Panc1 (cell line): ENCODE measurements around the gene NTMT1. TPM values are rescaled to one million over a fixed set of nuclear protein-coding genes. Genes with fewer than 3 reads are reported as not detected.

Experiments
- ATAC-seq: fragments of 200-7000 bp; cut with Tn5 transposase; 2 replicates; pipeline ENCODE4 v1.9.1; 2020; ENCODE audit warnings: mild to moderate bottlenecking, moderate library complexity
- BruUV-seq: library from RNA; stranded (reverse); fragments of 400-500 nt; replicated peaks from 2 replicates; lab custom pipeline; 2021; lab: Mats Ljungman, UMichigan
- CTCF ChIA-PET: fragments of 300-600 bp; sonication (Branson Sonifier 250); formaldehyde crosslinking; loops from one replicate; lab custom pipeline; 2022; ENCODE audit warnings: antibody characterized with exemption; lab: Charles Lee
- POLR2A ChIA-PET: fragments of 300-600 bp; sonication (Branson Sonifier 250); formaldehyde crosslinking; loops from one replicate; lab custom pipeline; 2022; ENCODE audit warnings: antibody characterized with exemption; lab: Charles Lee
- DNase-seq: peaks from one replicate; pipeline ENCODE4 v3.0.0-alpha.2; 2010; ENCODE audit warnings: low read depth, low spot score
- H3K27ac ChIP-seq: 2 replicates; pipeline ENCODE4 v1.5.1; 2011; ENCODE audit warnings: mild to moderate bottlenecking, low read length, inconsistent platforms
- H3K27me3 ChIP-seq: fragments of 200-500 bp; sonication (Bioruptor generic); 2 replicates; pipeline ENCODE4 v1.6.0; 2014; ENCODE audit warnings: low read length, inconsistent platforms; ENCODE audit not compliant: control insufficient read depth, insufficient read depth
- H3K36me3 ChIP-seq: fragments of 200-500 bp; sonication (Bioruptor generic); 2 replicates; pipeline ENCODE4 v1.5.1; 2014; ENCODE audit warnings: inconsistent platforms, mild to moderate bottlenecking, low read length, moderate library complexity; ENCODE audit not compliant: control insufficient read depth, insufficient read depth
- H3K4me1 ChIP-seq: 2 replicates; pipeline ENCODE4 v1.5.1; 2011; ENCODE audit warnings: inconsistent platforms, mild to moderate bottlenecking, low read length, moderate library complexity; ENCODE audit not compliant: control insufficient read depth, insufficient read depth
- H3K4me3 ChIP-seq, 2 experiments: 2 replicates each; pipeline ENCODE4 v1.5.1; 2011 to 2012; ENCODE audit warnings: low read depth in 2 of 2, low read length in 2 of 2, mild to moderate bottlenecking in 2 of 2, inconsistent platforms in 1 of 2, moderate library complexity in 1 of 2
- H3K9me3 ChIP-seq: fragments of 200-500 bp; sonication (Bioruptor generic); 2 replicates; pipeline ENCODE4 v1.5.1; 2014; ENCODE audit warnings: low read depth, mild to moderate bottlenecking, inconsistent platforms, low read length, moderate library complexity; ENCODE audit not compliant: control insufficient read depth, insufficient read depth
- CTCF ChIP-seq: fragments of 450-650 bp; IDR thresholded peaks from 2 replicates; pipeline ENCODE4 v1.5.1; 2017; ENCODE audit warnings: mild to moderate bottlenecking
- POLR2AphosphoS5 ChIP-seq: IDR thresholded peaks from 2 replicates; pipeline ENCODE4 v1.6.1; 2012; ENCODE audit warnings: mild to moderate bottlenecking, low read depth, low read length, moderate library complexity
- REST ChIP-seq, 2 experiments: IDR thresholded peaks; 2 replicates each; pipeline ENCODE4 v1.6.1; 2011 to 2012; ENCODE audit warnings: low read depth in 2 of 2, control low read depth in 1 of 2, low read length in 1 of 2, mild to moderate bottlenecking in 1 of 2, moderate library complexity in 1 of 2; ENCODE audit not compliant: insufficient read depth in 1 of 2
- SIN3A ChIP-seq: IDR thresholded peaks from 2 replicates; pipeline ENCODE4 v1.6.1; 2012; ENCODE audit warnings: low read depth, mild to moderate bottlenecking, low read length, moderate library complexity, borderline replicate concordance; ENCODE audit not compliant: insufficient read depth
- TCF7L2 ChIP-seq: IDR thresholded peaks from 2 replicates; pipeline ENCODE4 v1.6.1; 2011; ENCODE audit warnings: mild to moderate bottlenecking, low read depth, low read length, inconsistent platforms
- in situ Hi-C: cut with HindIII; loops from 2 replicates; pipeline ENCODE4 v1.10.0; 2016; ENCODE audit warnings: low sequenced_read_pairs, low pct_unique_long_range_greater_than_20kb
- intact Hi-C: fragments of 100-400 bp; cut with micrococcal nuclease; formaldehyde crosslinking; loops from one replicate; pipeline ENCODE4 v1.10.0; 2022; ENCODE audit not compliant: unreplicated experiment
- total RNA-seq: library from RNA; stranded (reverse); gene quantifications from one replicate; pipeline ENCODE4 v1.2.1, GENCODE V29; 2021; ENCODE audit not compliant: unreplicated experiment

Gene NTMT1
- total RNA-seq, 1 experiment from 2014 or later = 47.5 TPM

GRCh38 chr9:129655154-129655553 lies 29.2 kb downstream of the NTMT1 start:
- Histone ChIP-seq H3K36me3 (no peaks in the 10 kb centered on the region), H3K4me3 (no peak overlapping the region), H3K27ac (no peak overlapping the region), H3K27me3 (no peaks in the 10 kb centered on the region), H3K9me3 (no peaks in the 10 kb centered on the region), H3K4me1 (peaks cover 3% of the 10 kb centered on the region; the same call in 1 of the 2 replicates)
- ChIA-PET POLR2A (no interaction called here), CTCF (no interaction called here)
- in situ Hi-C loops (no loop called here), intact Hi-C loops (no loop called here)
- ATAC-seq (no peak), DNase-seq (no peak)
- TF ChIP-seq SIN3A (no peak), POLR2AphosphoS5 (no peak), TCF7L2 (no peak), REST (IDR thresholded peaks at IDR 0.05; ENCODE audit: insufficient read depth in 1 of 2, low read depth in 2 of 2, low read length in 1 of 2) (no peak), CTCF (no peak)
- BruUV-seq = no TSS peak

GRCh38 chr9:129655696-129656095 lies 29.7 kb downstream of the NTMT1 start:
- no TSS peak for BruUV-seq
- no peak for DNase-seq

More at GRCh38 chr9:129655696-129656095, 29.7 kb downstream of the NTMT1 start:
- Histone ChIP-seq H3K36me3 (no peaks in the 10 kb centered on the region), H3K27ac (no peak overlapping the region), H3K27me3 (no peaks in the 10 kb centered on the region), H3K9me3 (no peaks in the 10 kb centered on the region), H3K4me3 (no peak overlapping the region), H3K4me1 (peaks cover 3% of the 10 kb centered on the region; the same call in 1 of the 2 replicates)
- no peak for TF ChIP-seq CTCF
- in situ Hi-C loops = no loop called here
- intact Hi-C loops = no loop called here
- CTCF ChIA-PET = no interaction called here
- no peak for ATAC-seq
- POLR2A ChIA-PET = interaction anchor here (0.8 kb wide), 1 partner anchor 30 kb away, joined by 5 read pairs; the partner anchor contains the start of gene NTMT1
